Stimulated activated CD8-positive, alpha-beta memory T cell treated with anti-CD3 and anti-CD28 coated beads, Interleukin-7, amount 100 ng/mL, for 48 hours (primary cell): ENCODE data around the gene RASD2.

ENCODE experiments used
- DNase-seq, 2 donors: peaks; one replicate each; pipeline ENCODE4 v3.0.0-alpha.2; 2020; ENCODE audit warnings: low read depth in 1 of 2; ENCODE audit errors: extremely low read depth in 1 of 2

The RASD2 gene

GRCh38 chr22:35599364-35599763 lies 58.7 kb downstream of the RASD2 start:
- no peak for DNase-seq

- DNase-seq, result no peak
Measured at GRCh38 chr22:35600476-35600875, 59.8 kb downstream of the RASD2 start.

DNA sequence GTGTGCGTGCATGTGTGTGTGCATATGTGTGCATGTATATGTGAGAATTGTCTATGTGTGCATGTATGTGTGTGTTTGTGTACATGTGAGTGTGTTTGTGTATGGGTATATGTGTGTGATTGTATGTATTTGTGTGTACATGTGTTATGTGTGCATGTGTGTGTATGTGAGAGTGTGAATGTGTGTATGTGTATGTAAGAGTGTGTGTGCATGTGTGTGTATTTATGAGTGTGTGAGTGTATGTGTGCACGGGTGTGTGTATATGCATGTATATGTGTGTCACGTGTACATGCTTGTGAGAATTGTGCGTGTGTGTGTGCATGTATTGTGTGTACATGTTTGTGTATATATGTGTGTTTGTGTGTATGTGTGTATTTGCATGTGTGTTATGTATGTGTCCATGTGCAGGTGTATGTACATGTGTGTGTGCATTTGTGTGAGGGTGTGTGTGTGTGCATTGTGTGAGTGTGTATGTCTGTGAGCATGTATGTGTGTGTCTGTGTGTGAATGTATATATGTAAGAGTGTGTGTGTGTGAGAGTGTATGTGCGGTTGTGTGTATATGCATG lies 60.5 kb downstream of the RASD2 start:
- DNase-seq, result no peak

- DNase-seq, result no peak
Measured at GRCh38 chr22:35601743-35602615, 61.3 kb downstream of the RASD2 start.
